GM18858 (cell line): ENCODE results near the gene TANGO6.

Experiments used
- ATAC-seq: cut with Tn5 transposase; IDR thresholded peaks from one replicate; pipeline ENCODE4 v1.9.1; 2021; ENCODE audit not compliant: unreplicated experiment

Gene TANGO6

DNA sequence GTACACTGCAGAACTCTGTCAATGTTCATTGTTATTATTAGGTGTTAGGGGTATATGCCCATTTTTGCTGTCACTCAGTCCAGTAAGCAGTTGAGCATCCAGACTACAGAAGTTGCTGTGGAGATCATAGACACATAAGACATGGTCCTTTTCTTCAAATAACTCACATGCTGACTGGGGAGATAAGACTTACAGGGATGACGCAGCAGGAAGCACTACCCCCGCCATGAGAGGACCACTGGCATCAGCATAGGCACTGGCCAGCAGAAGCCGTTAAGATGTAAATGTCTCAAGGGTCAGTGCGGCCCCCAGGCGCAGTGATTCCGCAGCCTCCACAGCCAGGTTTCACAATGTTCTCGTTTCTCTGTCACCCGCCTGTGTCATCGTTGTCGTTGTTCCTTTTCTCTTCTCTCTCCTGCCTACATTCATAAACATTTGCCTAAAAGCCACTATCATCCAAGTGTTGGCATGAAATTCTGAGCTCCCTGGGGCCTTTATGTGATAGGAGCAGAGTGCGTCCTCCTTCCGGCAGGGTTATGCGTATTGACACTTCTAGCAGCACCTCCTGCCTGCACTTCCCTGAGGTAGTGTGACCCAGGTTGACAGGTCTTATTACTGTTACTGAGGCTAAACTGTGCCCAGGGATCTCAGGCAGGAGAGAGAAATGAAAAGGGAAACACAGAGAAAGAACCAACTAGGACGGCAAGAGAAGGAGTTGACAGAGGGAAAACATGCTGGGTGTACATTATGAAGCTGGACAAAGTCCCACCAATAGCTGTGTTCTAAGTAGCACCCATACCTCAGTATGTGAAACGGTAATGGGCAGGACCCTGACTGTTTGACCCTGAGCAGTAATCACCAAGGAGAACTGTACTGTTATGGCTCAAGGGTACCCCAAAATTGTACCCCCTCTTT lies 17.9 kb downstream of the TANGO6 start:
- ATAC-seq = no peak

DNA sequence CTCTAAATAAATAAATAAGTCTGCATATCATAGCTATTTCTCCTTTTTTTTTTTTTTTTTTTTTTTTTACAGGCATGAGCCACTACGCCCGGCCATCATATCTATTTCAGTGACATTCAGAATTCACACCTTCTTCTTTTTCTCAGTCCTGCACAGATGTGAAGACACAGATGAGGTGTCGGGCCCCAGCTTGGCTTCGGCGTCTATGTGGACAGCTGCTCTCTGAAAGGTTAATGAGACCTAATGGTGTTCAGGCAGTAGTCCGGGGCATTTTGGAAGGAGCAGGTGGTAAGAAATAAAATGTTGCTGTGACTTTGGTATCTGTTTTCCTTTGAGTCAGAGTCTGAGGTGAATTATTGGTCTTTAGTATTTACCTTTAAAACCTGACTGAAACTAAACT lies 23.6 kb downstream of the TANGO6 start:
- ATAC-seq = no peak

DNA sequence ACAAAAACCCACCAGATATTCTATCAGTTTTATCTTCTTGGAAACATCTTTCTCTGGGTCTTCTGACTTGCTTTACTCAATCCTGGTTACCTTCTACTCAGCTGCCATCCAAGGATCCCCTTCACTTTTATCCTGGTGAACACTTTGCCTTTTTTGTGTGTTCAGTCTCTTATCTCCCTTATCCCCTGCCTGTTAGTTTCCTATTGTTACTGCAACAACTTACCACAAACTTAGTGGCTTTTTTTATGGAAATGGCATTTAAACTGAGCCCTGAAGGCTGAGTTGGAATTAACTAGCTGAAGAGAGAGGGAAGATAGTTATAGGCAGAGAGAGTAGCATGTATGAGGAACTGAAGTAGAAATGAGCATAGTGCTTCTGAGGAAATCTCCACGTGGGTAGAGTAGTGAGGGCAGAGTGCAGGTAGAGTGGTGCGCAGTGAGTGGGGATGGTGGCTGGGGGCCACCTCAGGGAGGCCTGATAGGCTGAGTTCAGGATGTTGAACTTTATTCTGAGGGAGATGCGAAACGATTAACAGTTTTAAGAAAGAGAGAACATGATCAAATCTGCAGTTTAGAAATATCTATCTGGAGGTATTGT lies 26.3 kb downstream of the TANGO6 start:
- no peak for ATAC-seq

DNA sequence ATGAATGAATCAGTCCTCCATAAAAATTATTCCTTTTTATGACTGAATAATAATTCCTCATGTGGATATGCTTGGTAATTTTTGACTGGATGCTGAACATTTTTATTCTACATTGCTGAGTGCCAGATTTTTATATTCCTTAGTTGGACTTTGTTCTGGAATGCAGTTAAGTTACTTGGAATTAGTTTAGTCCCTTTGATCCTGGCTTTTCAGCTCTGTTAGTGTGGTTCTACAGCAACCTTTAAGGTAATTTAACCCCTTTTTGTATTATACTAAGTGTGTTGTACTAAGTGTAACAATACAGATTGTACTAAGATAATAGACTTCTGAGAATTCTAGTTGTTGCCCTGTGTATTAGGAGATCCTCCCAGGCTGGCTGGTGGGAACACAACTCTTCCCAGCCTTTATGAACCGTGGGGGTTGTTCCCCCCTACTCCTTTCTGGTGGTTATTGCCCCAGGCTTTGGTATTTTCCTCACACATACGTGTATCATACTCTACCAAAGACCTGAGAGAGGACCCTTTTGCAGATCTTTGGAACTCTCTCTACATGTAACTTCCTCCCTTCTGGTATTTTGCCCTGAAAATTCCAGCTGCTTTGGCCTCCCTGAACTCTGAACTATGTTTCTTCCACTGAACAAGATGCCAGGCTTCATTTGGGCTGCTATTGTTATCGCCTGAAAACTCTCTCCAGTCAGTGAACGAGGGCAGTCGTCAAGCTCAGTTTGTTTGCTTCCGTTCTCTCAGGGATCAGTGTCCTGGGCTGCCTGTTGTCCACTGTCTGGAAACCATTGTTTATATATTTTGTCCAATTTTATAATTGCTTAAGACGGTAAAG lies 30.5 kb downstream of the TANGO6 start:
- no peak for ATAC-seq

DNA sequence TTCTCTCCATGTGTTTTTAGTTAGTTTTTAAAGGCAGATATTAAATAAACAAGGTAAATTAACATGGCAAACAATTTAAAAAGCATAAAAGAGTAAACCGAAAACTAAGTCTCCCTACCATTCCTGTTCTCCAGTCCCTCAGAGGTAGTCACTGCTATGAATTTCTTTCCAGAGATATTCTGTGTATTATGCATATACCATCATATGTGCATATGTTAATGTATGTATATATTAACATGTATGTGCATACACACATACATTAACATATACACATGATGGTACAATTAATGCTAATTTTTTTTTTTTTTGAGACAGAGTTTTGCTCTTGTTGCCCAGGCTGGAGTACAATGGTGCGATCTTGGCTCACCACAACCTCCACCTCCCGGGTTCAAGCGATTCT lies 32.5 kb downstream of the TANGO6 start:
- no peak for ATAC-seq

DNA sequence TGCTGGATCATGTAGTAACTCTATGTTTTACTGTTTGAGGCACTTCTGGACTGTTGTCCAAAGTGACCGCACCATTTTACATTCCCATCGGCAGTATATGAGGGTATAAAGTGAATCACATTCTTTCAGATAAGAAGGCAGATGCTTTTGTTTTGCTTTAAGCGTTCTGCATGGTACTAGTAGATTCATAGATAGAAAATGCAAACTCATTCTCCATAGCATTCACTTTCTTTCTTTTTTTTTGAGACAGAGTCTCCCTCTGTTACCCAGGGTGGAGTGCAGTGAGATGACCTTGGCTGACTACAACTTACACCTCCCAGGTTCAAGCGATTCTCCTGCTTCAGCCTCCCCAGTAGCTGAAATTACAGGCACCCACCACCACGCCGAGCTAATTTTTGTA lies 40.4 kb downstream of the TANGO6 start:
- ATAC-seq = no peak

DNA sequence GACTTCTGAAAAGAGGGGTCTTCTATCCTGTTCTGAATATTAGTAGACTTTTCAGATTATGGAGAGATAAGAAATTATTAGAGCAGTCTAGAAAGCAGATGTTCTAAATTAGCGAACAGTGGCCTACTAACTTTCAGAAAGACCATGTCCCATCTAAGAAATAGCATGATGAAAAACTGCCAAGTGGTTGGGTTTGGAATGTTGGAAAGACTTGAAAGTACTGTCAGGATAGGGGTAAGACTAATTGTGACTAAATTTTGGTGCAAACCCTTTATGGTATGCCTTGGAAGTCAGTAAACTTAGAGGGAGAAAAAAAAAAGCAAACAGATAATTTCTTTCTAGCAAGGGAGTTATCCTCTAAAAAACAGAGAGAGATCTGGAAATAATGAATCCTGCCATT lies 41.1 kb downstream of the TANGO6 start:
- no peak for ATAC-seq

DNA sequence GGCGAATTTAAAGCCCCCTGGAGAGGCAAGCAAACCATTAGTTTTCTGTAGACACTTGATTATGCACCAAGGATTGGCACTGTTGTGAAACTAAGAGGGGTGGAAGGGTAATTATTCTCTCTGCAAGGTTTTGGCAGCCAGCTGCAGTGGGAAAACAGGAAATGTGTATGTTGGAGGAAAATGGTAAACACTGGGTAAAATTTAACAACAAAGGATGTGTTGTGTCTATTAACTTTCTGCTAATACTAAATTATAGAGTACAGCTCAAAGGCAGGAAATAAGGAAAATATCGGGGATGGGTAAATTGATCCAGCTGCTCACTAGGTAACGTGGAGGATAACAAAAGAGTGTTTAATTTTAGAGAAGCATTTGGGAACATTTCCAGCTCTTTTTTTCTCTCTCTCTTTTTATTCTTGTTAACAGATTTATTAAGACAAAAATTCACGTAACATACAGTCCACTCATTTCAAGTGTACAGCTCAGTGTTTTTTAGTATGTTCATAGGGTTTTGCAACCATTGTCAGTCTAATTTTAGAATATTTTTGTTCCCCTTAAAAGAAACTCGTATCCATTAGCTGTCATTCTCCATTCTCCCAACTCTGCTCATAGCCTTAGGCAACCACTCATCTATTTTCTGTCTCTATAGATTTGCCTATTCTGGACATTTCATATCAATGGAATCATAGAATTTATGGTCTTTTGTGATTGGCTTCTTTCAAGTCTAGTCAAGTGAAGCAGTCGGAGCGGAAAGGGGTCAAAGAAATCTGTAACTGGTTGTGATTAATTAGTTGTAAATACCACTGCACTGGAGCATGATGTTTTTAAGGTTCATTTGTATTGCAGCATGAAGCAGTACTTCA lies 41.8 kb downstream of the TANGO6 start:
- ATAC-seq = no peak

DNA sequence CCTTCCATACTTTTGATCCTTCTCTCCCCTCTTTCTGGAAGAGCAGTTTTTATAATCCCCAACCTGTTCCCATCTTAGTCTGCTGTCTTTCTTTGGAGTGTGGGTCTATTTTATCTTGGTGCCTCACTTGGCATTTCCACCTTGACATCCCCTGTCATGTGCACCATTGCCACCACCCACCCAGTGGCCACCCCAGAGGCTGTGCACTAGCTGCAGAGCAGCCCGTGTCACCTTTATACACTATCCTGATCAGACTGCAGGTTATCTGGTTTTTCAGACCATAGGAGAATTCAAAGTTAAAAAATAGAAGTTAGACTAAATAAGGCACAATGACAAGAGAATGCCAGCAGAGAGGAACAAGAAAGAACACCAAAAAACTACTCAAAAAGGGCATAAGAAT lies 43.8 kb downstream of the TANGO6 start:
- no peak for ATAC-seq

DNA sequence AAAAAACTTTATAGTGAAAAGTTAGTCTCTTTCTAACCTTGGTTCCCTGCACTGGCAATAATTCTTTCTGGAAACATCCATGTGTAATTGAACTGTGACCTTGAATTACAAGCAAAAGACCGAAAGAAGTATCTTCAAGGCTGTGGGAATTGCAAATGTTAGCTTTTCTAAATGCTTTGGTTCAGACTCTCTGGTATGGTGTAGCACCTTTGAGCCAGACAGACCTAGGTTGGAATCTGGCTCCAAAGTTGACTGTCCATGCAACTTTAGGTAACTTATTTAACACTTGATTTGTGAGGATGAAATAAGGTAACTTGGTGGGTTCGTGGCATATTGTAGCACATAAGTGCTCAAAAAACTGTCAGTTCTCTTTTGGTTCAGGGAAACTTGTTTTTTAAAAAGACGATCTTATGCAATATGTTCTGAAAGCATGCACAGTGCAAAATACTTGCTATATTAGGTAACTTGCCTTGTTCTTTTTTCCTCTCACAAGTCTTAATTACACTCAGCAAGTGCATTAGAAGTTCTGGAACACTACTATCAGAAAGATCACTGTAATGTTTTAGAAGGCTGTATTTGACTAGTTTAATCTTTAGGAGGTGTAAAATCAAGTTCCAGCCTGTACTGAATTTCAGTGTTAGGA lies 46.3 kb downstream of the TANGO6 start:
- no peak for ATAC-seq

DNA sequence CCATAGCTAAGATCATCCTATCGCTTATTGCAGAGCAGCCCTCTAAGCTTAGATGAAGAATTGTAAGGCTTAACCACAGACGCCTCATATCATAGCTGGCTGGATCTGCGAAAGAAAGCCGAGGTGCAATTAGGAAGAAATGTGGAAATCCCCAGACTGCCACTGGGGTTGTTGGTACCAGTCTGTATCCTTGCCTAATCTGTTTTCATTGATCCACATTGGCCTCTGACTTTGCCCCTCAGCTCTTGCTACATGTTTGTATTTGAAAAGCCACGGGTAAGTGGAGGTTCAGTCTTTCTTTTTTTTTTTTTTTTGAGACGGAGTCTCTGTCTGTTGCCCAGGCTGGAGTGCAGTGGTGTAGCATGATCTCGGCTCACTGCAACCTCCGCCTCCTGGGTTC lies 48.9 kb downstream of the TANGO6 start:
- no peak for ATAC-seq

DNA sequence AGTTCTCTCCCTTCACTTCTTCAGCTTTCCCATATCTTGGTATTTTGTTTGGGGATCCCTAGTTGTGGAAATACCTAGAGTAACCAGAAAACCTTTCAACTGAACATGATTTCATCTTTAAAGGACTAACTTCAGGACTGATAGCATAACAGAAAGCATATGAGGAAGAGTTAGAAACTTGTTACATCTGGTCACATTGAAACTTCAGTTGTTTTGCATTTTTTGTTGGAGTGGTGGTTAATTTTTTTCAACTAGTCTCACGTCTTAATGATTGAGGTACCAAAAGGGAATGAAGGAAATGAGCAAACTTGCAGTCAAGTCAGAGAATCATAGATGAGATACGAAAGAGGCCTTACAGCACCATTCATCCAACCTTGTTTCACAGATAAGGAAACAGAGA lies 49.6 kb downstream of the TANGO6 start:
- no peak for ATAC-seq

DNA sequence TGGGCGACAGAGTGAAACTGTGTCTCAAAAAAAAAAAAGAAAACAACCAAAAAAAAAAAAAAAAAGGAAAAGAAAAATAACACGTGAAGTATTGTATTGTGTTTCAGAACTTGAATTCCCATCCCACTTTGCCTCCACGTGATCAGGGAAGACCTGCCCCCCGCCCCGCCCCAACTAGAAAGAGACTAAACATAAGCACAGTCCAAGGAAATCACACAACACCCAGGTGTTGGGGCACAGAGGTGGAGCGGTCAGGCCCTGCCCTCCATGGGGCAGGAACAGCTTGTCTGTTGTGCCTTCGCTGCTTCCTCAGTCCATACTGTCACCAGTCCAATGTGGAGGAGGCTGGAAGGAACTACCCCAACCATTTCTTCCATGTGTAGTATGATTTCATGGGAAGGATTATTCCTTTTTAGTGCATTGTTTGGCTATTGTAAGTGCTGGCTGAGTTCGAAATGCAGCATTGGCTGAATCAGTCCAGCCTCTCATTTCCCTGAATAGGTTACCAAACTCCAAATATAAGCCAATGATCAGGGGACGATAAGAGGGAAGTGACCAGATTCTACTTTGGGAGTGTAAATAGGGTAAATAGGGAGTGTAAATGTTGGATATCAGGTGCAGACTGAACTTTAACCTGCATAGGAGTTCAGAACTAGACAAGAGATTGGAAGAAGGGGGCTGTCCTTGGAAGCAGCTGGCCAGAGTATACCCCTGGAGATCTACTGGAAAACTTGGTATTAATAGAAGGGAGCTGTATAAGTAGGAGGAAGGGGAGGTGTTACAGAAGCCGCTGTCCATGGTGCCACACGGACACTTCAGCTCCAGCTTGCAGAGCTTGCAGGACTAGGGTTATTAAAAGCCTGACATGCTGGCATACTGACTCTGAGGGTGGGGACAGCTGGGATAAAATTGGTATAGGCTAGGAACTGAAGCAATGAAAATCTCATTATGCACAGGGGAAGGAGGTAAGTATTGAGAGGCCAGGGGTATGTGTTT lies 50.7 kb downstream of the TANGO6 start:
- no peak for ATAC-seq

DNA sequence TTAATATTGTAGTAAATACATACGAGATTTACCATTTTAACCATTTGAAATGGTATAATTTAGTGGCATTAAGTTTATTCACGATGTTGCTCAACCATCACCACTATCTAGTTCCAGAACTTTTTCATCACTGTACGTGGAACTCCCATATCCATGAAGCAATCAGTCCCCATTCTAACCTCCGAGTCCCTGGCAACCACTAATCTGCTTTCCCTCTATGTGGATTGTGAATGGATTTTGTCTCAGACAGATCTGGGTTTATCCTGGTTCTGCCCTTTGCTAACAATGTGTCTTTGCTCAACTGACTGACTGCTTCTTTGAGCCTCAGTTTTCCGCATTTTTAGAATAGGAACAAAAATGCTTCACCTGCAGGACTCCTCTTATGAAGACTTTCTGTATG lies 51.4 kb downstream of the TANGO6 start:
- ATAC-seq = no peak

DNA sequence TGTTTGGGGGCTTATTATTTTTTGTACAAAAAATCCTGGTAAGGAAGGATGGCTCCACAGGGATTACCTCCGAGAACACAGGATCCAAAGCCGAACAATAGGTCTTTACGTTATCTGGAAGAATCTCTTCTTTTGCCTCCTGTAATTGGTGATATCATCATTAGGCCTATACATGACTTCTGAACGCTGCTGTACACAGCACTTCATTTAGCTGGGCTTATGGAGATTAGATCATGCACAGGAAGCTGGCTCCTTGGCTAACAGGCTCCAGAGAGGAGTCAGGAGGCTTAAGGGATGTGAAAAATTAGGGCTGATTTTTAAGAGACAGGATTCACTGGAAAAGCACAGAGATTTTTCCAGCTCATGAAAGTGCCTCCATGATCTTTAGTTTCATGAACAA lies 54.7 kb downstream of the TANGO6 start:
- no peak for ATAC-seq

DNA sequence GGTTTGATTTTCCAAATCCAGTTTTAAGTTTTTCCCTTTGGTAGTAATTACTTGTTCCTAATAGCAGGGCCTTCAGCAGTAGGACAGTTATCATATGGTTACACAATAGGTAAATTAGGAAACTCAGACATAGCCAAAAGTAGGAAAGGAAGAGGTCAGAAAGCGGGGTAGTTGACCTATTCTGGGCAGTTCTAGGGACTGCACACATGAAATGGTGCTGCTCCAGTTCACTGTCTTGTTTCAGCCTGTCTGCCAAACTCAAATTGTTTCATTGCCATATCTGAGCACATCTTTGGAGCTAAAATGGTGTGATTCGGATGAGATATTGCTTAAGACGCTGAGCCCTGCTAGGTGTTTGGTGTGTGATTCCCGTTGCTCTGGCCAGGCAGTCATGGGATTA lies 56.7 kb downstream of the TANGO6 start:
- ATAC-seq = no peak

DNA sequence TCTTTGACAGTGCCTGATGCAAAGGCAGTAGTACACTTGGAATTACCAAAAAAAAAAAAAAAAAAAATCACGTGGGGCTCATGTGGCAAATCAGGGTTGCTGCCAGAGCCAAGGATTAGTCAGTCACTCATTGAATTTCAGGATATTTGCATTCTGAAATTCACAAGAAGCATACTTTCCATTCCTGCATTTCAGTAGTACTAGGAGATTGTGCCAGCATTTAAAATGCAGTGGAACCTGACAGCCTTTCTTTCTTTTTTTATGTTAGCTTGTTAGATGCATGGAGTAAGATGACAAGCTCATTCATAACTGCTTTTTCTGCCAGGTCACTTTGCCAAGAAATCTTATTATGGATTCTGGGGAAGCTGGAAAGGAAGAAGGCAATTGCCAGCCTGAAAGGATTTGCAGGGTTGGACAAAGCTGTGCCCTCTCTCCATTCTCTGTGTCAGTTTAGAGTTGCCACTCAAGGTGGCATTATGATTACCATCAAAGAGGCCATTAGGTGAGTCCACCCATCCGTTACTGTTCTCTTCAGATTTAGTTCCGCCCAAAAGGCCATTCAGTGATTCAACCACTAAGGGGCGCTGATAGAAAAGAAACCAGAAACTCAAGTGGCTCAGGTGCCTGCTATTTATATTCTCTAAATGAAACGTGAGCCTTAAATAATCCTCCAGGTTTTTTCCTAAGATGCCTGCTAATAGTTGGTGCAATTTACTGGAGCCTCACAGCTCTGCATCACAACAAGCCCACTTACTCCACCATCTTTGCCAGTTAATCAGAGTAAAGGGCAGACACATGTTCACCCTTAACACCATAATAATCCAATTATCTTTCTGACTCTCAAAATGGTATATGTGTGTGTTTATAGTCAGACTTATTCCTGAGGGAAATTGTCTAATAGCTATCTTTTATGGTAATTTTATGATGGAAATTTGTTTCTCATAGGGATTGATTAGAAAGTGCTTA lies 59.0 kb downstream of the TANGO6 start:
- no peak for ATAC-seq

DNA sequence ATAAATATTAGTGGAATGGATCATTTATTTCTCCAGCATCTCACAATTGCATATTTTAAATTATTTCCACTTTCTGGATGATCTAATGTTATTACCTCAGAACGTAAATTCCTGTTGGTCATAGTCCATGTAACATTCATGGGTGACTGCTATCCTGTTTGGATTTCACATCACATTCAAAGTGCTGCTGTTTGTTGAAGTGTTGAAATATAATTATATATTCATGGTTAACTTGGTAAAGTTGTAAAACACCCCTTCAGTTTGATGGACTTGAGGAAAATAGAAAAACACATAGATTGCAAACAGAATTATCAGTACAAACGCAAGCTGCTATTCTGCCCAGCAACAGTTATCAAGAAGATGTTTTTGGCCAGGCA lies 59.6 kb downstream of the TANGO6 start:
- no peak for ATAC-seq
